Measurements from ENCODE around the gene FBXO24.

GRCh38 chr7:100538348-100538653 is 47.8 kb upstream of the FBXO24 start:
- TF ChIP-seq, protein P1, sequence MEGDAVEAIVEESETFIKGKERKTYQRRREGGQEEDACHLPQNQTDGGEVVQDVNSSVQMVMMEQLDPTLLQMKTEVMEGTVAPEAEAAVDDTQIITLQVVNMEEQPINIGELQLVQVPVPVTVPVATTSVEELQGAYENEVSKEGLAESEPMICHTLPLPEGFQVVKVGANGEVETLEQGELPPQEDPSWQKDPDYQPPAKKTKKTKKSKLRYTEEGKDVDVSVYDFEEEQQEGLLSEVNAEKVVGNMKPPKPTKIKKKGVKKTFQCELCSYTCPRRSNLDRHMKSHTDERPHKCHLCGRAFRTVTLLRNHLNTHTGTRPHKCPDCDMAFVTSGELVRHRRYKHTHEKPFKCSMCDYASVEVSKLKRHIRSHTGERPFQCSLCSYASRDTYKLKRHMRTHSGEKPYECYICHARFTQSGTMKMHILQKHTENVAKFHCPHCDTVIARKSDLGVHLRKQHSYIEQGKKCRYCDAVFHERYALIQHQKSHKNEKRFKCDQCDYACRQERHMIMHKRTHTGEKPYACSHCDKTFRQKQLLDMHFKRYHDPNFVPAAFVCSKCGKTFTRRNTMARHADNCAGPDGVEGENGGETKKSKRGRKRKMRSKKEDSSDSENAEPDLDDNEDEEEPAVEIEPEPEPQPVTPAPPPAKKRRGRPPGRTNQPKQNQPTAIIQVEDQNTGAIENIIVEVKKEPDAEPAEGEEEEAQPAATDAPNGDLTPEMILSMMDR (IDR thresholded peaks at IDR 0.05) = no peak
- no peak for TF ChIP-seq POLR2A (IDR thresholded peaks at IDR 0.05)

Measured in lower leg skin (tissue), 3 donors.